GM21717 (cell line): Measurements from ENCODE around the gene NBL1.

Experiments used
- ATAC-seq: cut with Tn5 transposase; IDR thresholded peaks from one replicate; pipeline ENCODE4 v1.9.1; 2021; ENCODE audit warnings: mild to moderate bottlenecking, moderate library complexity; ENCODE audit not compliant: unreplicated experiment

The NBL1 gene

DNA sequence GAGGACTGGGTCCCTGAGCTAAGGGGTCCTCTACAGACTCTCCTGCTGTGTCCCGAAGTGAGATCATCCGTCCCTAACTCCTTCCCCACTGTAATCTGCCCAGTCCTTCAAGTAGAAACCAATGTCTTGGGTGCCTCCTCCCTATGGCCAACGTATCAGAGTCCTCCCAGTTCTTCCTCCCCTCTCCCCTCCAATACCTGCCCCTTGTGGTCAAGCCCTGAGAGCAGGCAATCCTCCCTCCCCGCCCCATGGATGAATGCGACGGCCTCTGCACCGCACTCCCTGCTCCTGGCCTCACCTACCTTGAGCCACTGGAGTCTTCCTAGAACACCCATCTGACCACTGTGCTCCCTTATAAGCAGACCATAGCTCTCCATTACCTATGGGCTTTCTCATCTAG, 51.7 kb downstream of the NBL1 start:
- ATAC-seq = no peak

DNA sequence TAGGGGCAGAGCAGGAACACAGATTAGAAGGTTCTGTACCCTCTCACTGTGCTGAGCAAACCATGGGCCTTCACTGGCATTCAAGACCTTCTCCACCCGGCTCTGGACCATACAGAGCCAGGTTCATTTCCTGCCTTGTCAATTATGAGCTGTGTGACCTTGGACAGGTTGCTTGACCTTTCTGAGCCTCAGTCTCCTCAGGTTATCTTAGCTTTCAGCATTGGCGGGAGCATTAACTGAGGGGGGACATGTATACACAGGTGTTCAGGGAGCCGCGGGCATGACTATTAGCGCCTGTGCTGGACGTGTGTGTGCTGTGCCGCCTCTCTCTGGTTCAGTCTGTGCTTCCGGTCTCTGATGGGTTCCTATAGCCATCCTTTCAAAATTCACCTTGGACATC, 52.7 kb downstream of the NBL1 start:
- ATAC-seq = no peak

DNA sequence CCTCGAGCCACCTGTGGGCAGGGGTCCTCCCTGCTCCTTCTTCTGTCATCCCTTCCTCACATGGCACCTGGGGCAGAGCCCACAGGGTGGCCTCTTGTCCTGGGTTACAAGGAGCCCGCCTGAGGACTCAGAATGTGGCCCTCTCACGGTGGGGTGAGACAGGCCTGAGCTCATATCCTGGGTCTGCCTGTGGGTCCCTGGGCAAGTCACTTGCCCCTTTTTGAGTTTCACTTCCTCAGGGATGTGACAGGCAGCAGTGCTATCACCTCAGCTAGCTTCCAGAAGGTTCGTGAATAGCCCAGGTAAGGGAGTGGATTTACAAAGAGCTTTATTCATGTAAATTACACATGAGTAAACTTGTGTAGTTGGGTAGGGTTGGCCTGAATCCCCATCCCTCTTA, 54.1 kb downstream of the NBL1 start:
- no peak for ATAC-seq

DNA sequence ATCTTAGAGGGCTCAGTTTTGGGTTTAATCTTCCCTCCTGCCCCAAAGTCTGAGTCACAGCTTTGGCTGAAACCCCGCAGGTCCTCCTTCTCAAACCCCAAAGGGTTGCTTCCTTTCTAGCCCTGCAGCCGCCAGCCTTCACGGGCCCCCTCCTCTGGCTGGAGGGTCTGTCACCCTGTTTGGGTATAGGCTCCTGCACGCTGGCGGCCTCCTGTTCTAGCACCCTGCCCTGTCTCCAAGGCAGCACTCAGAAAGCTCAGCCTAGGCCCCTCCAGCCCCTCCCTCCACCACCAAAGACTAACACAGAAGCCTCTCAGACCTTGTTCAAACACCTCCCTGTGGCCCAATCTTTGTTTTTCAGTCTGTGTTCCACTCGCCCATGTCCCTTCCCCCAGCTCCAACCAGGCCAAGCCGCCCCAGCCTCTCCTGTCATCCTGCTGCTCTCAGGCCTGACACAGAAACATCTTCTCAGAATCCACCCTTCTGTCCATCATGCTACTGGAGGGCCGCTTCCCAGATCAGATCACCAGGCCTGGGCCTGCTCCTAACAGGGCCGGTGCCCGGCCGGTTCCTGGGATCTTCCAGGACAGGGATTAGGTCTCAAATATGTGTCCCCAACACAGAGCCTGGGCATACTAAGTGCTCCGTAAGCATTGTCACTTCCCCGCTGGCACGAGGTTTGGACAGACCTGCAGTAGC, 56.1 kb downstream of the NBL1 start:
- ATAC-seq = no peak

DNA sequence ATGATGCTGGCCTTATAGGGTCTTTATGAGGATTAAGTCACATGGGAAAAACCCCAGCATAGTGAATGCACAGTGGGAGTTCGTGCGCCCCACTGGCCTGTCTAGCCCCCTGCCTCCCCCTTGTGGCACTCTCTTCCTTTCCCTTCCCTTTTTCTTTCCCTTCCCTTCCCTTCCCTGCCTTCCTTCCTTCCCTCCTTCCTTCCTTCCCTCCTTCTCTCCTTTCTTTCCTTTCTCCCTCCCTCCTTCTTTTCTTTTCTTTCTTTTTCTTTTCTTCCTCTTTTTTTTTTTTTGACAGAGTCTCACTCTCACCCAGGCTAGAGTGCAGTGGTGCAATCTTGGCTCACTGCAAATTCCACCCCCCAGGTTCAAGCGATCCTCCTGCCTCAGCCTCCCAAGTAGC, 59.2 kb downstream of the NBL1 start:
- no peak for ATAC-seq

DNA sequence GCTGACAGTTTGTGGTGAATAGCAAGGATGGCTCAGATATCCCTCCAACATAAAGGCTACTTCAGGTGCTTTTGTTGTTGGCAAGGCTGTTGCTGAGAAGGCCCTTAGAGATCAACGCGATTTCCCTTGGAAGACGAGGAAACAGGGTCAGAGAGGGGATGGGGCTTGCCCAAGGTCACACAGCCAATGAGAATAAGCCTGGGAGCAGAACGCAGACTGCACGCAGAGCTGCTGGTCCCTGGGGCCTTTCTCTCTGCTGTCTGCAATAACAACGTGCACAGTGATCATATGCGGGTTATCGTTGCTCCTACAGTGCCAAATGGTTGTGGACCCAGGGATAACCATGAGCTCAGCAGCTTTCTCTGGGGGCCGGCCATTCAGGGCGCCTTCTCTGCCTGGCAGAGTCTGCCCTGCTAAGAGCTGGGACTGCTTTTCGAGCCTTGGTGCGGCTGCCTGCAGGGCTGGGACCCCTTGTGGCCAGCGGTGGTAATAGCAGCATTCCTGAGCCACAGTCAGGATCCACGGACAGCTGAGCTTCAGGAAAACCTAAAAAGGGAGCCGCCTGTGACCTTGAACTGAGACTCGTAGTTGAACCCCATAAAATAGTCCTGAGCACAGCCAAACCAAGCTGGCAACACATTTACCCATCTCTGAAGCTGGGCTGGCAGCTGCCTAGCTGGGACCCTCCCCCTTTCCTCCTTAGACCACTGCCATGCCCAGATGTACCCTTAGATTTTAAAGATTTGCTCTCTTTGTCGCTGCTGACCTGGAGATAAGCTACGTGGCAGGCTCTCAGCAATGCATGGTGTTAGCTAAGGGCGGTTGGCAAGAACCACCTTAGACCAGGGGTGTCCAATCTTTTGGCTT, 60.4 kb downstream of the NBL1 start:
- no peak for ATAC-seq

DNA sequence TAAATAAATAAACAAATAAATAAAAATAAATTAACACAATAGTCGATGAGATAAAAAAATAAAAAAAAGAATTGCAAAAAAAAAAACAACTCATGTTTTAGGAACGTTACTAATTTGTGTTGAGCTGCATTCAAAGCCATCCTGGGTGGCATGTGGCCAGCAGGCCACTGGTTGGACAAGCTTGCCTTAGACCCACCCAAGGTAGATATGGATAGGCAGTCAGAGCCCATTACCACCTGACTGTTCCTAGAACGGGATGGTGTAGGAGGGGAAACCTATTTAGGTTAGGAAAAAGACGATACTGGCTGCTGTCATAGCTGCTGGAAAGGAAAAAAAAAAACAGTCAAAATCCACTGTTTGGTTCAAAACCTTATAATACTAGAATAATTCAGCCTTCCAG, 61.4 kb downstream of the NBL1 start:
- no peak for ATAC-seq

DNA sequence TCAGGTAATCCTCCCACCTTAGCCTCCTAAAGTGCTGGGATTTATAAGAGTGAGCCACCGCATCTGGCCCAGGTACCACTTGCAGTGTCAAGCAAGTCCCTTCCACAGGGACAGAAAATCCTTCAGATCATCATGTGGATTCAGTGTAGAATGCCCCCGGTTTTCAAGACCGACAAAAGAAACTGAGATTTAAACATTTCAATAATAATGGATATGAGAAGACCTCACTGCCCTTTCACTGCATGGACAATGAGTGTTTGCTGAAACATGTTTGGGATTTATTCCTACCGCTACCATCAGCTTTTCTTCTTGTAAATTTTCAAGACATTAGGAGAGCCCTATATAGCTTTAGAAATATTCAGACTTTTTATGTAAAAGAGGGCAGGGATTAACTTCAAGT, 62.0 kb downstream of the NBL1 start:
- no peak for ATAC-seq
